ENCODE results near the gene TLE3.

Gene TLE3

GRCh38 chr15:70086636-70087035 is 11.1 kb downstream of the TLE3 start:
- H2AFZ ChIP-seq (ENCODE audit: low read depth, low read length, severe bottlenecking) = no peak overlapping the region
- H3K9me3 ChIP-seq (ENCODE audit: insufficient read depth, low read length) = no peaks in the 10 kb centered on the region
- H3K79me2 ChIP-seq (ENCODE audit: insufficient read depth, low read length) = peaks cover 21% of the 10 kb centered on the region
- no peaks in the 10 kb centered on the region for H3F3A ChIP-seq (ENCODE audit: insufficient read depth)
- H3K9ac ChIP-seq (ENCODE audit: low read length) = no peak overlapping the region
- H3K9me2 ChIP-seq (replicated peaks; ENCODE audit: insufficient read depth, low read length) = no peaks in the 10 kb centered on the region
- H3K4me2 ChIP-seq (ENCODE audit: low read depth, low read length, poor library complexity, severe bottlenecking) = no peak overlapping the region
- H3K4me3 ChIP-seq (ENCODE audit: insufficient read depth, low read length, poor library complexity, severe bottlenecking) = no peak overlapping the region
- no peaks in the 10 kb centered on the region for H3K27me3 ChIP-seq (ENCODE audit: low read length)
- TF ChIP-seq CTCF (IDR thresholded peaks at IDR 0.05; ENCODE audit: insufficient read depth, low read length, poor library complexity, severe bottlenecking) (no peak), EZH2phosphoT487 (conservative IDR thresholded peaks at IDR 0.05; ENCODE audit: low read length) (no peak)
- H3K36me3 ChIP-seq (ENCODE audit: low read length) = no peaks in the 10 kb centered on the region; the same call in 1 of the 2 replicates
- H4K20me1 ChIP-seq (ENCODE audit: low read depth, low read length) = 0 out of 2 replicates have a peak, but pooled peaks cover 5% of the 10 kb centered on the region
- H3K27ac ChIP-seq (ENCODE audit: low read depth, low read length) = no peak overlapping the region

- TF ChIP-seq CTCF (IDR thresholded peaks at IDR 0.05; ENCODE audit: insufficient read depth, low read length, poor library complexity, severe bottlenecking) = no peak
- TF ChIP-seq EZH2phosphoT487 (conservative IDR thresholded peaks at IDR 0.05; ENCODE audit: low read length) = no peak
- Histone ChIP-seq H3K9ac (ENCODE audit: low read length) (no peak overlapping the region), H2AFZ (ENCODE audit: low read depth, low read length, severe bottlenecking) (no peak overlapping the region), H4K20me1 (ENCODE audit: low read depth, low read length) (0 out of 2 replicates have a peak, but pooled peaks cover 5% of the 10 kb centered on the region), H3F3A (ENCODE audit: insufficient read depth) (no peaks in the 10 kb centered on the region), H3K27ac (ENCODE audit: low read depth, low read length) (no peak overlapping the region), H3K4me2 (ENCODE audit: low read depth, low read length, poor library complexity, severe bottlenecking) (no peak overlapping the region), H3K9me3 (ENCODE audit: insufficient read depth, low read length) (no peaks in the 10 kb centered on the region), H3K4me3 (ENCODE audit: insufficient read depth, low read length, poor library complexity, severe bottlenecking) (no peak overlapping the region), H3K27me3 (ENCODE audit: low read length) (no peaks in the 10 kb centered on the region), H3K79me2 (ENCODE audit: insufficient read depth, low read length) (peaks cover 12% of the 10 kb centered on the region), H3K9me2 (replicated peaks; ENCODE audit: insufficient read depth, low read length) (no peaks in the 10 kb centered on the region), H3K36me3 (ENCODE audit: low read length) (no peaks in the 10 kb centered on the region)
Measured at GRCh38 chr15:70084461-70084860, 13.3 kb downstream of the TLE3 start.

- Histone ChIP-seq H3K9me2 (replicated peaks; ENCODE audit: insufficient read depth, low read length) (no peaks in the 10 kb centered on the region), H3K27me3 (ENCODE audit: low read length) (no peaks in the 10 kb centered on the region), H3K27ac (ENCODE audit: low read depth, low read length) (no peak overlapping the region), H2AFZ (ENCODE audit: low read depth, low read length, severe bottlenecking) (no peak overlapping the region), H3F3A (ENCODE audit: insufficient read depth) (no peaks in the 10 kb centered on the region), H3K79me2 (ENCODE audit: insufficient read depth, low read length) (peaks cover 11% of the 10 kb centered on the region), H3K9me3 (ENCODE audit: insufficient read depth, low read length) (no peaks in the 10 kb centered on the region), H3K4me3 (ENCODE audit: insufficient read depth, low read length, poor library complexity, severe bottlenecking) (no peak overlapping the region), H3K9ac (ENCODE audit: low read length) (no peak overlapping the region), H4K20me1 (ENCODE audit: low read depth, low read length) (0 out of 2 replicates have a peak, but pooled peaks cover 5% of the 10 kb centered on the region), H3K4me2 (ENCODE audit: low read depth, low read length, poor library complexity, severe bottlenecking) (no peak overlapping the region), H3K36me3 (ENCODE audit: low read length) (no peaks in the 10 kb centered on the region)
- TF ChIP-seq CTCF (IDR thresholded peaks at IDR 0.05; ENCODE audit: insufficient read depth, low read length, poor library complexity, severe bottlenecking) (no peak), EZH2phosphoT487 (conservative IDR thresholded peaks at IDR 0.05; ENCODE audit: low read length) (no peak)
Measured at GRCh38 chr15:70083946-70084345, 13.8 kb downstream of the TLE3 start.
